Glutamatergic neuron (in vitro differentiated cells): ENCODE data around the gene DES. TPM values are rescaled to one million over a fixed set of nuclear protein-coding genes. Genes with fewer than 3 reads are reported as not detected.

Experiments
- DNase-seq: peaks from one replicate; pipeline ENCODE4 v3.0.0; 2022
- H3K27ac Mint-ChIP-seq: one replicate; pipeline ENCODE4 v1.8.0; 2020; ENCODE audit warnings: mild to moderate bottlenecking, mixed read lengths, inconsistent platforms; ENCODE audit not compliant: unreplicated experiment
- H3K27me3 Mint-ChIP-seq: one replicate; pipeline ENCODE4 v1.8.0; 2020; ENCODE audit warnings: mild to moderate bottlenecking, moderate library complexity, mixed read lengths, inconsistent platforms; ENCODE audit not compliant: unreplicated experiment
- H3K36me3 Mint-ChIP-seq: one replicate; pipeline ENCODE4 v1.8.0; 2020; ENCODE audit warnings: mild to moderate bottlenecking, mixed read lengths, inconsistent platforms; ENCODE audit not compliant: unreplicated experiment
- H3K4me1 Mint-ChIP-seq: one replicate; pipeline ENCODE4 v1.8.0; 2020; ENCODE audit warnings: mild to moderate bottlenecking, low read depth, mixed read lengths, inconsistent platforms; ENCODE audit not compliant: unreplicated experiment
- H3K4me3 Mint-ChIP-seq: one replicate; pipeline ENCODE4 v1.8.0; 2020; ENCODE audit warnings: mild to moderate bottlenecking, mixed read lengths, inconsistent platforms; ENCODE audit not compliant: unreplicated experiment
- H3K9me3 Mint-ChIP-seq: one replicate; pipeline ENCODE4 v1.8.0; 2020; ENCODE audit warnings: mild to moderate bottlenecking, moderate library complexity, mixed read lengths, inconsistent platforms; ENCODE audit not compliant: unreplicated experiment
- CTCF ChIP-seq: fragments of 200-600 bp; sonication (generic); IDR thresholded peaks from one replicate; pipeline ENCODE4 v1.5.0; 2021; ENCODE audit not compliant: partially characterized antibody, unreplicated experiment
- total RNA-seq: library from RNA; stranded (reverse); fragmentation: NEBNext Ultra II Directional; extraction: Animal tissue kit (Norgen Biotek cat#: 25700); gene quantifications from one replicate; pipeline ENCODE4 v1.2.1, GENCODE V29; 2021; ENCODE audit not compliant: unreplicated experiment

Gene DES
- total RNA-seq, 1 donor from 2014 or later, result 1.3 TPM

GRCh38 chr2:219464286-219465032, 46.3 kb downstream of the DES start:
- TF ChIP-seq CTCF, result no peak
- Mint-ChIP-seq H3K36me3 (no peaks in the 10 kb centered on the region), H3K4me3 (no peak overlapping the region), H3K9me3 (peaks cover 8% of the 10 kb centered on the region), H3K4me1 (peaks cover 11% of the 10 kb centered on the region), H3K27ac (no peak overlapping the region), H3K27me3 (peaks cover 6% of the 10 kb centered on the region)
- no peak for DNase-seq

DNA sequence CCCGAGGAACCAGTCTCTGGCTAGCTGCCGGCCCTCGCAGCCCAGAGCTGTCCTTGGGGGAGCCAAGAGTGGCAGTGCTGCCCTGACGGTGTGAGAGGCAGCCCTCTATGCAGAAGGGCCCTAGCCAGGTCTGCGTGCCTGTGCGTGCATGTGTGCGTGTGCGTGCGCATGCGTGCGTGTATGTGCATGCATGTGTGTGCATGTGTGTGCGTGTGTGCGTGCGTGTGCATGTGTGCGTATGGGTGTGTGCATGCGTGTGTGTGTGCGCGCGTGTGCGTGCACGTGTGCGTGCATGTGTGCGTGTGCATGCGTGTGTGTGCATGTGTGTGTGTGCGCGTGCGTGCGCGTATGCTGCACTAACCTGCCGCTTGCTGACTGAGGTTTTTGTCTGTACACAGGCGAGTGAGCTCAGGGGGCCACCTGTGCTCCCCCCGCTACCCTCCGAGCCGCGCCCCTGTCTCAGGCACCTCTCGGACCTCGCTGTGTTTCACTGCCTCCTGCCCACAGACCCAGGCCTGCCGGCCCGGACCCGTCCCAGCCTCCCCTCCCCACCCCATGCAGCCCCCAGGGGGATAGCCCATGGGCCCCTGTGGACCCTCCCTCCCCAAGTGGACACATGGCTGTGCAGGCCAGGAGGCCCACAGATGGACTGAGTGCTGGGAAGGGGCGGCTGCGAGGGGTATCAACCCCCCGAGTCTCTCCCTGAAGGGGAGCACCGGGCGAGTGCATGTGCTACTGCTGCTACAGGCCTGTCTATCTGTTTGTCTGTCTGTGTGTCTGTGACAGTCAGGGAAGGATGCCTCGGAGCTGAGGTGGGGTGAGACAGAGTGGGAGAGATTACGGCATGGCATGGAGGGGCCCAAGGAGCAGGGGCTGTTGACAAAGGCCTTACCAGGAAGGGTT, 47.7 kb downstream of the DES start:
- peaks cover 6% of the 10 kb centered on the region for H3K9me3 Mint-ChIP-seq
- H3K36me3 Mint-ChIP-seq, result no peaks in the 10 kb centered on the region
- H3K4me1 Mint-ChIP-seq, result peaks cover 4% of the 10 kb centered on the region
- peaks cover 3% of the 10 kb centered on the region for H3K27me3 Mint-ChIP-seq
- no peak for TF ChIP-seq CTCF
- no peak for DNase-seq
- no peak overlapping the region for H3K4me3 Mint-ChIP-seq
- no peak overlapping the region for H3K27ac Mint-ChIP-seq

DNA sequence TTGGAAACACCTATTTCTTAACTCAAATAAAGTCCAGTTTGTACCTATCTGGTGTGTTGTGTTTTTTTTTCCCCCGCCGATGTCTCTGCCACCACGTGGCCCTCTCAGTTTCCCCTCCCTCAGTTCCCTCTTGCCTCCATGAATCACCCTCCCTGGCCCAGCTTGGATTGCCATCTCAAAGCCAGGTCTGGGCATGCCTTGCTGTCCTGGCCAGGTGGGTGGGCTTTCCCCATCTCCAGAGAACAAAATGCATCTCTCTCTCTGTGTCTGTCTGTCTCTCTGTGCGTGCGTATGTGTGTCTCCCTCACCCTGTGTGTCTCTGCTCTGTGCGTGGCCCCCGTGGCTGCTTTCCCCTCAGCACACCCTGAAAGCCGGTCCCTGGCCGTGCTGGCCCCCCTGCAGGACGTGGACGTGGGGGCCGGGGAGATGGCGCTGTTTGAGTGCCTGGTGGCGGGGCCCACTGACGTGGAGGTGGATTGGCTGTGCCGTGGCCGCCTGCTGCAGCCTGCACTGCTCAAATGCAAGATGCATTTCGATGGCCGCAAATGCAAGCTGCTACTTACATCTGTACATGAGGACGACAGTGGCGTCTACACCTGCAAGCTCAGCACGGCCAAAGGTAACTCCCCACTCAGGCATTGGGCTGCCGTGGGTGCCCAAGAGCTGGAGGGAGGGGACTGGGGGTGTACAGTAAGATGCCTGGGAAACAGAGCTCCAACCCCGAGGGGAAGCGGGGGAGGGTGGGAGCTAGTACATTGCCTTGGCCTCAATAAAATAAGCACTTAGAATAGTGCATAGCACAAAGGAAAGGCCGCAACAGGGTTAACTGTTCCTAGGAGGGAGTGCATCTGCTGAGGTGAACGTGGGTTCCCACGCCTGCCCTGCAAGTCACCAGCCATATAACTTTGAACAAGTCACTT, 48.9 kb downstream of the DES start:
- Mint-ChIP-seq H3K4me3 (no peak overlapping the region), H3K4me1 (peaks cover 7% of the 10 kb centered on the region), H3K27me3 (peaks cover 3% of the 10 kb centered on the region), H3K36me3 (no peaks in the 10 kb centered on the region), H3K9me3 (peaks cover 6% of the 10 kb centered on the region), H3K27ac (no peak overlapping the region)
- TF ChIP-seq CTCF, result no peak
- DNase-seq, result no peak

- no peak overlapping the region for H3K27ac Mint-ChIP-seq
- no peak for TF ChIP-seq CTCF
- H3K4me1 Mint-ChIP-seq, result peaks cover 7% of the 10 kb centered on the region
- no peak for DNase-seq
- H3K9me3 Mint-ChIP-seq, result peaks cover 6% of the 10 kb centered on the region
- H3K4me3 Mint-ChIP-seq, result no peak overlapping the region
- H3K27me3 Mint-ChIP-seq, result peaks cover 3% of the 10 kb centered on the region
- no peaks in the 10 kb centered on the region for H3K36me3 Mint-ChIP-seq
Observed at GRCh38 chr2:219467736-219468075, 49.5 kb downstream of the DES start.
